Activated naive CD8-positive, alpha-beta T cell treated with anti-CD3 and anti-CD28 coated beads for 36 hours (primary cell): ENCODE measurements around the gene KCNJ12. TPM values are rescaled to one million over a fixed set of nuclear protein-coding genes. Genes with fewer than 3 reads are reported as not detected.
"Not testable (repeated sequence)": the region's sequence is repeated elsewhere in the genome, so short reads cannot be mapped to it uniquely, and the experiment has no call there.

Source experiments
- DNase-seq: peaks from one replicate; pipeline ENCODE4 v3.0.0; 2021
- H3K27ac Mint-ChIP-seq: one replicate; pipeline ENCODE4 v1.8.0; 2022; ENCODE audit warnings: mild to moderate bottlenecking, moderate library complexity, mixed read lengths
- H3K27me3 Mint-ChIP-seq: one replicate; pipeline ENCODE4 v1.8.0; 2022; ENCODE audit warnings: mild to moderate bottlenecking, mixed read lengths
- H3K36me3 Mint-ChIP-seq: one replicate; pipeline ENCODE4 v1.8.0; 2021; ENCODE audit warnings: mild to moderate bottlenecking, mixed read lengths
- H3K4me1 Mint-ChIP-seq: one replicate; pipeline ENCODE4 v1.8.0; 2021; ENCODE audit warnings: mixed read lengths
- H3K4me3 Mint-ChIP-seq: one replicate; pipeline ENCODE4 v1.8.0; 2022; ENCODE audit warnings: mild to moderate bottlenecking, moderate library complexity, mixed read lengths
- H3K9me3 Mint-ChIP-seq: one replicate; pipeline ENCODE4 v1.8.0; 2022; ENCODE audit warnings: mixed read lengths
- total RNA-seq, 2 experiments: library from RNA; stranded (reverse); gene quantifications; one replicate each; pipeline ENCODE4 v1.2.3, GENCODE V29; 2021

KCNJ12 gene
- total RNA-seq, 2 experiments from 2014 or later = not detected

GRCh38 chr17:21385281-21385845 lies 9.2 kb downstream of the KCNJ12 start:
- Mint-ChIP-seq H3K9me3 (no peaks in the 10 kb centered on the region), H3K27me3 (no peaks in the 10 kb centered on the region), H3K4me1 (no peaks in the 10 kb centered on the region), H3K4me3 (no peak overlapping the region), H3K27ac (no peak overlapping the region), H3K36me3 (no peaks in the 10 kb centered on the region)
- DNase-seq = no peak

DNA sequence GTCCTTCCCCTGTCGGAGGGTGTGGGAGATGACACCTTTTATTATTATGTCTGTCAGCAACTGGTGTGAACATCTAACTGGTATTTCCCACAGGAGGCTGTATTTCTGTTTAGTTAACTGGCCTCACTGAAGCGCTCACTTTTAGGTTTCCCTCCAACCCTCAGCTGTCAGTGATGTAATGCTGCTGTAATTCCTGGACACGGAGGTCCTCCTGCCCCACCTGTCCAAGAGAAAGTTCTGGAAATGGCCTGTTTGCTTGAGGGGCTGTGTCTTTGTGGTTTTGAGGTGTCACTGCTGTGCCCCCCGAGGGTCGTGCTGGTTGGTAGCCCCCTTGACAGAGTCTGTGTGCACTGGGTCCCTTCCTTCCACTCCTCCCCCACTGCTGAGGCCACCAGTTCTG lies 11.5 kb downstream of the KCNJ12 start:
- Mint-ChIP-seq H3K4me3 (no peak overlapping the region), H3K9me3 (no peaks in the 10 kb centered on the region), H3K27ac (no peak overlapping the region), H3K27me3 (no peaks in the 10 kb centered on the region), H3K4me1 (no peaks in the 10 kb centered on the region), H3K36me3 (no peaks in the 10 kb centered on the region)
- DNase-seq = no peak

GRCh38 chr17:21388066-21388465 lies 11.9 kb downstream of the KCNJ12 start:
- Mint-ChIP-seq H3K27me3 (no peaks in the 10 kb centered on the region), H3K36me3 (no peaks in the 10 kb centered on the region), H3K4me1 (no peaks in the 10 kb centered on the region), H3K4me3 (no peak overlapping the region), H3K9me3 (no peaks in the 10 kb centered on the region), H3K27ac (no peak overlapping the region)
- no peak for DNase-seq

- H3K27me3 Mint-ChIP-seq = no peaks in the 10 kb centered on the region
- no peaks in the 10 kb centered on the region for H3K4me1 Mint-ChIP-seq
- no peaks in the 10 kb centered on the region for H3K9me3 Mint-ChIP-seq
- no peak overlapping the region for H3K27ac Mint-ChIP-seq
- H3K4me3 Mint-ChIP-seq = no peak overlapping the region
- no peak for DNase-seq
- H3K36me3 Mint-ChIP-seq = no peaks in the 10 kb centered on the region
These were observed 12.8 kb downstream of the KCNJ12 start for GRCh38 chr17:21388944-21389343.

- H3K4me1 Mint-ChIP-seq = no peaks in the 10 kb centered on the region
These were observed 13.2 kb downstream of the KCNJ12 start for GRCh38 chr17:21389394-21389793.

DNA sequence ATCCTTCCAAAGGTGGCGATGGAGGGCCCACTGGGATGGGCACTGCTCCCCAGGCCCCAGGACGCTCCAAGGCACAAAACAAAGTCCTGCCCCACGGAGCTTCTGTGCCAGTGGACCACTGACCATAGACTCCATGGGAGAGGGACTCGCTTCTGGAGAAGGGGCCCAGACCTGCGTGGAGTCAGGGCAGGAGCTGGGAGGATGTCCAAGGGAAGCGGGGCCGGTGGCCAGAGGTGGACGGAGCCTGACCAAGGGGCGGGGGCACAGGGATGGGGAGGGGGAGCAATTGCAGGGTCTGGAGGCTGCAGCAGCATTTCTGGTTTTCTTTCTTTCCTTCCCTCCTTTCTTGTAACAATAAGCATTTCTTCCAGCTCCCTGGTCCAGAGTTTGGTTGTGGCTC lies 14.1 kb downstream of the KCNJ12 start:
- Mint-ChIP-seq H3K4me1 (no peaks in the 10 kb centered on the region), H3K9me3 (no peaks in the 10 kb centered on the region), H3K36me3 (no peaks in the 10 kb centered on the region), H3K27me3 (no peaks in the 10 kb centered on the region), H3K4me3 (no peak overlapping the region), H3K27ac (no peak overlapping the region)
- DNase-seq = no peak

More at GRCh38 chr17:21389394-21389793, 13.2 kb downstream of the KCNJ12 start:
- Mint-ChIP-seq H3K27me3 (no peaks in the 10 kb centered on the region), H3K9me3 (no peaks in the 10 kb centered on the region), H3K36me3 (no peaks in the 10 kb centered on the region), H3K27ac (no peak overlapping the region), H3K4me3 (no peak overlapping the region)
- DNase-seq = no peak

DNA sequence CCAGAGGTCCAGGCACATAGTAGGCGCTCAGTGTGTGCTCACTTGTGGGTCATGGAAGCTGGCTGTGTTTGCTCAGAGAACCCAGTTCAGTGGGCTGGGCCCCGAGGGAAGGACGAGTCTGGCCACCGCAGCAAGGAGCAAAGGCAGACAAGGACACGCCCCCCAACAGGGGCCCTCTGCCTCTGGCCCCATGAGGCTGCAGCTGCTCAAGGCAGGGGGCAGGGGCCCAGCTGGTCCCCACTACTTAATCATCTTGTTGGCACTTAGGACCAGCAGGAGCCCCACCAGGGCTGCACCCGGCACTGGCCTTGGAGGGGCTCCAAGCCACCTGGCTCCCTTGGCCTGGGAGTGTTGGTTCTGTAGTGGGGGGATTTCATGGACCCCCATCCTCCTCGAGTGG lies 16.1 kb downstream of the KCNJ12 start:
- Mint-ChIP-seq H3K27me3 (no peaks in the 10 kb centered on the region), H3K36me3 (no peaks in the 10 kb centered on the region), H3K9me3 (no peaks in the 10 kb centered on the region), H3K4me3 (no peak overlapping the region), H3K27ac (no peak overlapping the region), H3K4me1 (no peaks in the 10 kb centered on the region)
- DNase-seq = no peak

- no peak overlapping the region for H3K27ac Mint-ChIP-seq
- no peaks in the 10 kb centered on the region for H3K27me3 Mint-ChIP-seq
- no peak for DNase-seq
- H3K4me1 Mint-ChIP-seq = no peaks in the 10 kb centered on the region
- H3K36me3 Mint-ChIP-seq = no peaks in the 10 kb centered on the region
- H3K9me3 Mint-ChIP-seq = no peaks in the 10 kb centered on the region
- no peak overlapping the region for H3K4me3 Mint-ChIP-seq
These were observed 18.1 kb downstream of the KCNJ12 start for GRCh38 chr17:21394265-21394664.

- no peaks in the 10 kb centered on the region for H3K4me1 Mint-ChIP-seq
- H3K4me3 Mint-ChIP-seq = no peak overlapping the region
- no peak for DNase-seq
- no peak overlapping the region for H3K27ac Mint-ChIP-seq
- H3K9me3 Mint-ChIP-seq = no peaks in the 10 kb centered on the region
- H3K36me3 Mint-ChIP-seq = no peaks in the 10 kb centered on the region
- H3K27me3 Mint-ChIP-seq = no peaks in the 10 kb centered on the region
These were observed 19.6 kb downstream of the KCNJ12 start for GRCh38 chr17:21395764-21396163.

DNA sequence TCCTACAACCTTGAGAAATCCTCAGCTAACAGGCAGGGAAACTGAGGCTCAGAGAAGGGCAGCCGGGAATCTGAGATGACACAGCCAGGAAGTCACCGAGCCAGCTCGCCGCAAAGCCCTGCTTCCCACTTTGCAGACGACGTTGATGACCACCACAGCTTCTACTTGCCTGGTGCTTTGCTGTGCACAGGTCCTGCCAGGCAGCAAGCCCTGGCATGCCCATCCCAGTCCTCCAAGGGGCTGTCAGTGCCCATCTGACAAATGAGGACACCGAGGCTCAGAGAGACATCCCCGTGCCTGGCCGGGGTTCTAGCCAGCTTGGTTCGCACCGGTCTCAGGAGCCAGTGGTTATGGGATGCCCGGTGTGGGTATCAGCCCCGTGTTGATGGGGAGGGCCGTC lies 20.1 kb downstream of the KCNJ12 start:
- H3K36me3 Mint-ChIP-seq = no peaks in the 10 kb centered on the region
- H3K4me1 Mint-ChIP-seq = no peaks in the 10 kb centered on the region
- H3K27ac Mint-ChIP-seq = no peak overlapping the region
- no peak overlapping the region for H3K4me3 Mint-ChIP-seq
- no peaks in the 10 kb centered on the region for H3K27me3 Mint-ChIP-seq
- no peak for DNase-seq
- H3K9me3 Mint-ChIP-seq = no peaks in the 10 kb centered on the region

GRCh38 chr17:21397341-21398190 lies 21.4 kb downstream of the KCNJ12 start:
- Mint-ChIP-seq H3K4me3 (no peak overlapping the region), H3K9me3 (no peaks in the 10 kb centered on the region), H3K27ac (no peak overlapping the region), H3K36me3 (no peaks in the 10 kb centered on the region), H3K27me3 (no peaks in the 10 kb centered on the region), H3K4me1 (no peaks in the 10 kb centered on the region)
- DNase-seq = no peak

- no peak for DNase-seq
- Mint-ChIP-seq H3K27me3 (no peaks in the 10 kb centered on the region), H3K36me3 (no peaks in the 10 kb centered on the region), H3K27ac (no peak overlapping the region), H3K4me3 (no peak overlapping the region), H3K9me3 (no peaks in the 10 kb centered on the region), H3K4me1 (peaks cover 1% of the 10 kb centered on the region)
These were observed 23.5 kb downstream of the KCNJ12 start for GRCh38 chr17:21399474-21400186.

DNA sequence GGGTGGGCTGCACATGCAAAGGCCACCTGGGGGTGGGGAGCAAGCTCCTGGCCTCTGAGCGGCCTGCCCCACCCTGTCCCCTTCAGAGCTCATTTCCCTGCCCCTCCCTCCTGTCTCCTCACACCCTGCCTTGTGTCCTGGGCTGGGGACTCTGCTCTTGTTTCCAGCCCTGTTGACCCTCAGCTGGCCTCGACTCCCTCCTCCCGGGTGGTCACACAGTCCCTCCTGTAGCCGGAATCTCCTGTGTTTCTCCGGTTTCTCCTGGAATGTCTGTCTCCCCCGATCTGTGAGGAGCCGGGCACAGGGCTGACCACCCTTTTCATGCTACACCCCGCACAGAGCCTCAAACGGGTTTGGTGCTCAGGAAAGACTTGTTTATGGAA lies 24.0 kb downstream of the KCNJ12 start:
- H3K9me3 Mint-ChIP-seq, DNase-seq, H3K36me3 Mint-ChIP-seq, H3K27ac Mint-ChIP-seq, H3K4me3 Mint-ChIP-seq, H3K4me1 Mint-ChIP-seq, H3K27me3 Mint-ChIP-seq: not testable (repeated sequence)

- Mint-ChIP-seq H3K36me3 (no peaks in the 10 kb centered on the region), H3K27ac (no peak overlapping the region), H3K4me3 (no peak overlapping the region), H3K9me3 (no peaks in the 10 kb centered on the region), H3K27me3 (no peaks in the 10 kb centered on the region), H3K4me1 (peaks cover 1% of the 10 kb centered on the region)
- no peak for DNase-seq
These were observed 24.8 kb downstream of the KCNJ12 start for GRCh38 chr17:21400816-21401593.

- not testable (repeated sequence) for H3K4me3 Mint-ChIP-seq, DNase-seq, H3K27ac Mint-ChIP-seq, H3K27me3 Mint-ChIP-seq, H3K9me3 Mint-ChIP-seq, H3K4me1 Mint-ChIP-seq, H3K36me3 Mint-ChIP-seq
These were observed 26.0 kb downstream of the KCNJ12 start for GRCh38 chr17:21402166-21402571.
